HAP-1 (cell line): ENCODE data around the gene NSRP1.
A peak's percentile ranks its signal among the peaks of the same experiment; 100 is the strongest.
"Not testable (repeated sequence)": the region's sequence is repeated elsewhere in the genome, so short reads cannot be mapped to it uniquely, and the experiment has no call there.

ENCODE experiments used
- DNase-seq, 2 experiments: peaks; one replicate each; pipeline ENCODE4 v3.0.0-alpha.2; 2016 to 2020; ENCODE audit warnings: low spot score in 2 of 2
- H3K27me3 ChIP-seq: fragments of 250-450 bp; sonication (Bioruptor Pico); 2 replicates; pipeline ENCODE4 v1.5.1; 2020; ENCODE audit warnings: low read depth, mild to moderate bottlenecking, moderate library complexity
- H3K36me3 ChIP-seq: fragments of 250-450 bp; sonication (Bioruptor Pico); replicated peaks from 2 replicates; pipeline ENCODE4 v1.5.1; 2020; ENCODE audit warnings: mild to moderate bottlenecking
- H3K4me1 ChIP-seq: fragments of 250-450 bp; sonication (Bioruptor Pico); 2 replicates; pipeline ENCODE4 v1.5.1; 2020; ENCODE audit warnings: mild to moderate bottlenecking
- H3K4me3 ChIP-seq: fragments of 250-450 bp; sonication (Bioruptor Pico); 2 replicates; pipeline ENCODE4 v1.5.1; 2020; ENCODE audit warnings: mild to moderate bottlenecking, moderate library complexity
- H3K9me3 ChIP-seq: fragments of 250-450 bp; sonication (Bioruptor Pico); 2 replicates; pipeline ENCODE4 v1.5.1; 2020; ENCODE audit warnings: mild to moderate bottlenecking, moderate library complexity
- in situ Hi-C: fragments of 300-500 bp; cut with MboI; formaldehyde crosslinking; loops from 3 replicates; pipeline ENCODE4 v1.14.3; 2020; ENCODE audit warnings: low sequenced_read_pairs, inconsistent platforms, mixed read lengths

NSRP1 gene, protein sequence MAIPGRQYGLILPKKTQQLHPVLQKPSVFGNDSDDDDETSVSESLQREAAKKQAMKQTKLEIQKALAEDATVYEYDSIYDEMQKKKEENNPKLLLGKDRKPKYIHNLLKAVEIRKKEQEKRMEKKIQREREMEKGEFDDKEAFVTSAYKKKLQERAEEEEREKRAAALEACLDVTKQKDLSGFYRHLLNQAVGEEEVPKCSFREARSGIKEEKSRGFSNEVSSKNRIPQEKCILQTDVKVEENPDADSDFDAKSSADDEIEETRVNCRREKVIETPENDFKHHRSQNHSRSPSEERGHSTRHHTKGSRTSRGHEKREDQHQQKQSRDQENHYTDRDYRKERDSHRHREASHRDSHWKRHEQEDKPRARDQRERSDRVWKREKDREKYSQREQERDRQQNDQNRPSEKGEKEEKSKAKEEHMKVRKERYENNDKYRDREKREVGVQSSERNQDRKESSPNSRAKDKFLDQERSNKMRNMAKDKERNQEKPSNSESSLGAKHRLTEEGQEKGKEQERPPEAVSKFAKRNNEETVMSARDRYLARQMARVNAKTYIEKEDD

DNA sequence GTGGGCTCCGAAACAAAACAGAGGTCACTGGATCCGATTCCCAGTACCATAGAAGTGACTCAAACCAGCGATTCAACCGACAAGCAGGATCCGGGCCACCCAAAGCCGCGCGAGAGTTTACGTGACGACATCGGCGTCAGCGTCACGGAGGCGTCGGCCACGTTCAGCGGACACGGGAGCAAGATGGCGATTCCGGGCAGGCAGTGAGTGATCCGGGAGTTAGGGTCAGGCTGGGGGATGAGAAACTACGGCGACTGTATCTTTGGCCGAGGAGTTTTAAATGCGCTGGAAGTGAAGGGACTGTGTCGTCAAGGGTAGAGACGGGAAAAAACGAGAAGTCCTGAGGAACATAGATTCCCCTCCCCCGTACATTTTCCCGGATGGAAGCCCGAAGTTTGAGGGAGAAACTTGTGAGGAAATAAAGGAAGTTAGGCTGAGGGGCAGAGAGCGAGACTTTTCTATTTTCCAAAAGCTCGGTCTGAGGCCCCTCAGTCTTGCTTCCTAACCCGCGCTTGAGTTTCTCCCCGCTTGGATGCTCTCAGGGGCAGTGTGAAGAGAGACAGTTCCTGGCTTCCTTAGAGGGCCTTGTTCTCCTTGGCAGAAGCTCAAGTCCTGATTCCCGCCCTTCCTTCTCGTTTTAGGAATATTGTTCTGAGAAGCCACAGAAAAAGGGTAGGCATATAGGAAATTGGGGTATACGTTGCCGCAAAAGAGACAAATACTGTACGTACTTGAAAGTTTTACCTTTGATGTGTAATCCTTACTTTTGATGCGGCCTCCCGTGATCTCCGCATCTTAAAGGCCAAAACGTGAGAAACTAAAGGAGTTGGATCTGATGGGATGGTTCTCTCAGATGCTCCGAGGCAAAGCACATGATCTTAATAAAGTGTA, at the start of gene NSRP1:
NSRP1 (plus strand) TSS at position 156 of the 891 bp plus-strand sequence; CDS start at position 184, 28 bp downstream.
- in situ Hi-C loops: loop anchor here (25.0 kb wide), 1 partner anchor 595 kb away; no protein-coding TSS in a partner anchor
- H3K36me3 ChIP-seq: peaks cover 18% of the 10 kb centered on the region
- H3K4me3 ChIP-seq: peak within 1 kb of the TSS; percentile 76
- no peaks in the 10 kb centered on the region for H3K27me3 ChIP-seq
- DNase-seq: peak; percentile 87 to 96
- peaks cover 25% of the 10 kb centered on the region for H3K4me1 ChIP-seq
- no peaks in the 10 kb centered on the region for H3K9me3 ChIP-seq

DNA sequence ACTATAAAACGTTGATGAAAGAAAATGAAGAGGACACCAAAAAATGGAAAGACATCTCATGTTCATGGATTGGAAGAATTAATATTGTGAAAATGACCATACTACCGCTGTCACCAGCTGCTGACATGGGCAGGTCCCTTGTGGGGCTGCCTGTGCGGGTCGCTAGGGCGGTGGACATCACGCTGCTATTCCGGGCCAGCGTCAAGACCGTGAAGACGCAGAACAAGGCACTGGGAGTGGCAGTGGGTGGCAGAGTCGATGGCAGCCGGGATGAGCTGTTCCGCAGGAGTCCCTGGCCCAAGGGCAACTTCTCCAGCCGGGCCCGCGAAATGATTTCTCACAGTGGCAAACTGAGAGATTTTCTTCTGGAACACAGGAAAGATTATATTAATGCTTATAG, 48.2 kb upstream of the NSRP1 start:
- Histone ChIP-seq H3K9me3 (0 out of 2 replicates have a peak, but pooled peaks cover 3% of the 10 kb centered on the region), H3K27me3 (peaks cover 8% of the 10 kb centered on the region), H3K36me3 (no peaks in the 10 kb centered on the region), H3K4me3 (no peak overlapping the region), H3K4me1 (no peaks in the 10 kb centered on the region)
- in situ Hi-C loops: no loop called here
- no peak for DNase-seq

DNA sequence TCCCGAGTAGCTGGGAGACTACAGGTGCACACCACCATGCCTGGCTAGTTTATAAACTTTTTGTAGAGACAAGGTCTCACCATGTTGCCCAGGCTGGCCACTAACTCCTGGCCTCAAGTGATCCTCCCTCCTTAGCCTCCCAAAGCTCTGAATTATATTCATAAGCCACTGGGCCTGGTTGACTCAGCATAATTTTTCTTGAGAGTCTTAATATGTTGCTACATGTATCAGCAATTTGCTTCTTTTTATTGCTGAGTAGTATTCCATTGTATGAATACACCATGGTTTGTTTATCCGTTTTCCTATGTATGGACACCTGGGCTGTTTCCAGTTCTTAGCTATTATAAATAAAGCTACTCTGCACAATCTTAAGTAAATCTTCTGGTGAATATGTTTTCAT, 42.4 kb upstream of the NSRP1 start:
- in situ Hi-C loops: no loop called here
- H3K27me3 ChIP-seq: peaks cover 14% of the 10 kb centered on the region; the same call in 1 of the 2 replicates

DNA sequence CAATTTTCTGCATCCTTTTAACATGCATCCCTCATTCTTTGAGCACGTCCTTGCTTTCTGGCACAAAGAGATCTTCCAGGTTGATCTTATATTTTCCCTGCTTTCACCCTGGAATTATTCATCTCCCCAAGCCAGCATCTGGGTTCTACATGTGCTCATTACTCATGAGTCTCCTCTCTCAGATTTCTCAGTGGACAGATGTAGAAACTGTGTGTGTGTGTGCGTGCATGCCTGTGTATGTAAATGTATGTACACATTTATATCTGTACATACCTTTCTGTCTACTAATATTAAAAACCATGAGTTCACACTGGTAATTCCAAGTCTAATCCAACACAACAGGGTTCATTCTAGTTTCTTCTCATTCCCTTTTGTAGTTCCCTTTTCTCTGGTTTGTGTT, 41.9 kb upstream of the NSRP1 start:
- Histone ChIP-seq H3K4me1 (no peaks in the 10 kb centered on the region), H3K27me3 (peaks cover 14% of the 10 kb centered on the region; the same call in 1 of the 2 replicates), H3K4me3 (no peak overlapping the region), H3K9me3 (no peaks in the 10 kb centered on the region), H3K36me3 (no peaks in the 10 kb centered on the region)
- no peak for DNase-seq
- in situ Hi-C loops: loop anchor here (25.0 kb wide), 1 partner anchor 437 kb away; no protein-coding TSS in a partner anchor

More for the DNA sequence above, 42.4 kb upstream of the NSRP1 start:
- Histone ChIP-seq H3K4me1 (no peaks in the 10 kb centered on the region), H3K9me3 (no peaks in the 10 kb centered on the region), H3K36me3 (no peaks in the 10 kb centered on the region), H3K4me3 (no peak overlapping the region)
- DNase-seq: no peak

DNA sequence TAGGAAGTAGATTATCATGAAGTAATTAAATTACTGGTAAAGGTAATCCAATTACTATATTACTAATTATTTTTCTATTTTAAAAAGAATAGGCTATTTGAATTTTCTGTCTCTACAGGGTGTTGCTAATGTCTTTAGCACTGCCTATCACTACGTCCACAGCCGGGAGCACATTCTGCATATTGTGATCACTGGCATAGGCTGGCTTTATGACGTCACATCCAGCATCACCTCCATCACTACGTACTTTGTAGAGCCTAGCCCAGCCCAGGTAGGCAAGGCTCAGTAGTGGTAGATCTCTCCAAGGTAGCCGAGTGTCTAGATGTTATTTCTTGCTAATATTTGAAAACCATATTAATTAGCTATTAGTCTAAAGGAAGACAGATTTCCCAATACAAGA, 33.8 kb upstream of the NSRP1 start:
- Histone ChIP-seq H3K36me3 (no peaks in the 10 kb centered on the region), H3K27me3 (0 out of 2 replicates have a peak, but pooled peaks cover 6% of the 10 kb centered on the region), H3K4me3 (no peak overlapping the region), H3K9me3 (no peaks in the 10 kb centered on the region), H3K4me1 (no peaks in the 10 kb centered on the region)
- in situ Hi-C loops: loop anchor here (25.0 kb wide), 1 partner anchor 445 kb away; no protein-coding TSS in a partner anchor
- DNase-seq: no peak

DNA sequence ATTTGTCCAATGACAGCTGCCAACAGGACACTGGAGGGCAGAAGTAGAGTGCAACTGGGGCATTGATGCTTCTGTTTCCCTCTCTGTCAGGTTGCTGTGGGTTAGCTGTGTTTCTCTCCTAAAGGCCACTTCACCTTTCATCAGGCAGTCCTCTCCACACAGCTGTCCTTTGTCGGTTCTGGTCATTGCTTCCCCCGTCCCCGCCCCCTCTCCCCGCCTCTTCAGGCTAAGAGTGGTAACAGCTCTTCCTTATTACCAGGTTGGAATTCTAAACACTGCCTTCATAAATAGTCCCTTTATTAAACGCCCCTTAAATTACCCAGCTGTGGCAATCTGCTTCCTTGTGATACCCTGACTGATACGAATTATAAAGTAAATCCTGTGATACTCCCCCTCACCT, 31.8 kb upstream of the NSRP1 start:
- Histone ChIP-seq H3K36me3 (no peaks in the 10 kb centered on the region), H3K9me3 (no peaks in the 10 kb centered on the region), H3K4me3 (no peak overlapping the region), H3K4me1 (no peaks in the 10 kb centered on the region), H3K27me3 (no peaks in the 10 kb centered on the region)
- in situ Hi-C loops: loop anchor here (25.0 kb wide), 1 partner anchor 447 kb away; no protein-coding TSS in a partner anchor
- DNase-seq: no peak

DNA sequence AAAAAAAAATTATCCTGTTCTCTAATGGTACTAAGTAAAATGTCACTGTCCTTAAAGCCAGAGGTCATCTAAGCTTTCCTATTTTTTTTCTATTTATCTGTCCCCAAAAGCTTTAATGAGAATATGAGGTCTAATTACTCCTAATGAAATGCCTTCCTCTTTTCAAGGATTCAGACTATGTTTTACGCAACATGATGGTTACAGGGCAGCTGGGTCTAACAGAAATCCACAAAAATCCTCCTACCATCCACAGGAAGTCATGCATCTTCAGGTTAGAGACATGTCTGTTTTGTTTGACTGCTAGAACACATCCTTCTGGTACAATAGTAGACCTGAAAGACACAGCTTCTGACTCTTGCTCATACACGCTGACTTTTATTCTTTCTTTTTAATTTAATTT, 29.7 kb upstream of the NSRP1 start:
- no peak for DNase-seq
- Histone ChIP-seq H3K4me3 (no peak overlapping the region), H3K9me3 (no peaks in the 10 kb centered on the region), H3K4me1 (no peaks in the 10 kb centered on the region), H3K36me3 (no peaks in the 10 kb centered on the region), H3K27me3 (0 out of 2 replicates have a peak, but pooled peaks cover 3% of the 10 kb centered on the region)
- in situ Hi-C loops: loop anchor here (25.0 kb wide), 1 partner anchor 450 kb away; no protein-coding TSS in a partner anchor

DNA sequence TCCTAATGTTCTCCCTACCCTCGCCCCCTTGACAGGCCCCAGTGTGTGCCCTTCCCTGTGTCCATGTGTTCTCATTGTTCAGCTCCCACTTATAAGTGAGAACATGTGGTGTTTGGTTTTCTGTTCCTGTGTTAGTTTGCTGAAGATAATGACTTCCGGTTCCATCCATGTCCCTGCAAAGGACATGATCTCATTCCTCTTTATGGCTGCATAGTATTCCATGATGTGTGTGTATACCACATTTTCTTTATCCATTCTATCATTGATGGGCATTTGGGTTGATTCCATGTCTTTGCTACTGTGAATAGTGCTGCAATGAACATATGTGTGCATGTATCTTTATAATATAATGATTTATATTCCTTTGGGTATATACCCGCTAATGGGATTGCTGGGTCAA, 29.2 kb upstream of the NSRP1 start:
- H3K36me3 ChIP-seq, H3K4me1 ChIP-seq: not testable (repeated sequence)
- in situ Hi-C loops: loop anchor here (25.0 kb wide), 1 partner anchor 450 kb away; no protein-coding TSS in a partner anchor

DNA sequence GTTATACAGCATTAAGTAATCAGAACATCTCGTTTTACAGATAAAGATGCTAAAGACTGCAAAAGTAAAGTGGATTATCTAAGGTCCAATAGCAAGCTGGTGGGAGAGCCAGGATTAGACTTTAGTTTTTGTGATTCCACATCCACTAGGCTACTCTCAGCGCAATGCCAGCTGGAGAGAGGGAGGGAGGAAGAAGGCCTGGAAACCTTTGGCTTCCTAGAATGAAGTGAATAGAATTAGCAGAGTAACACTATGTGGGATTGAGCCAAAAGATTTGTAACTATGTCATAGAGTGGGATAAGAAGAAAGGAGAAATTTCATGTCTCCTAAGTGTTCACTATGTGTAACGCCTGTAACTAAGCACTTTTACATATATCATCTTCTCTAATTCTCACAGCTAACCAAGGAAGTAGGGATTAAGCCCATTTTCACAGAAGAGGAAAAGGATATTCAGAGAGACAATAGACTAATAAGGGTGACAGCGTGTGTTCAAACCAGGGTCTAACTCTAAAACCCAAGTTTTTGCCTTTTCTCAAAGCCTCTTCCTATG, 25.4 kb upstream of the NSRP1 start:
- Histone ChIP-seq H3K9me3 (no peaks in the 10 kb centered on the region), H3K4me1 (no peaks in the 10 kb centered on the region), H3K27me3 (0 out of 2 replicates have a peak, but pooled peaks cover 3% of the 10 kb centered on the region), H3K36me3 (no peaks in the 10 kb centered on the region), H3K4me3 (no peak overlapping the region)
- DNase-seq: no peak
- in situ Hi-C loops: loop anchor here (25.0 kb wide), 1 partner anchor 454 kb away; no protein-coding TSS in a partner anchor

More for the DNA sequence above, 29.2 kb upstream of the NSRP1 start:
- H3K4me3 ChIP-seq, H3K27me3 ChIP-seq, H3K9me3 ChIP-seq, DNase-seq: not testable (repeated sequence)

DNA sequence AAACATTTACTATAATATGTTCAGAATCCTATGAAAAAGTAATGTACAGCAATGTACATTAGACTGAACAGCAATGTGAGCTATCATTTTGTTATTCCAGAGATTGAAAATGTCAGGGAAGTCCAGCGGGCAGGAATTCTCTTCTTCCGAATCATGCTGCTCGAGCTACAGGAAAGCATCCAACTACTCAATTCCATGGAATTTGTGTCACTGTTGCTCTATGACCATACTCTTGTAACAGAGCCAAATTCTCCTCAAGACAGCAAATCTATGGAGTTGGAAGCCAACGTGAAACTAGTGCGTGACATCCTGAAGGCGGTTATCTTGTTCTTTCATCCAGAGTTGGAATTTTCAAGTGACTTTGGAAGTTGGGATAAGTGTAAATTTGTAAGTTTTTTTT, 24.8 kb upstream of the NSRP1 start:
- in situ Hi-C loops: loop anchor here (25.0 kb wide), 1 partner anchor 454 kb away; no protein-coding TSS in a partner anchor

DNA sequence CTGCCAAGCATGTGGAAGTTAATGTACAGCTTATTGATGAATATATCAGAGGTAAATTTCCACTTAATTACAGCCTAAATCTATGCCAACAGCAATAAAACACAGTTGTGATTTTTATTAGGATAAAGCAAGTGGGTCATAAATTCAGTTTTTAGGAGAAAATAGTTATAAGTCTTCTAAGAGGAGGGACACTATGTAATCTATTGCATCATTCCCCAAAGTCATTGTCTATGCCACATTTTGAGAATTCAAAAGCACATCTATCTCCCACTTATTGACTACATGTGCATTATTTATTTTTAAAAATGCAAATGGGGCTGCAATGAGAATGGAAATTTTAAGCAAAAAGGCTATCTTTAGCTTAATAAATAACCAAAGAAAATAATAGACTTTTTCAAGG, 23.7 kb upstream of the NSRP1 start:
- DNase-seq: no peak
- Histone ChIP-seq H3K4me1 (no peaks in the 10 kb centered on the region), H3K27me3 (0 out of 2 replicates have a peak, but pooled peaks cover 3% of the 10 kb centered on the region), H3K36me3 (no peaks in the 10 kb centered on the region), H3K4me3 (no peak overlapping the region), H3K9me3 (no peaks in the 10 kb centered on the region)
- in situ Hi-C loops: loop anchor here (25.0 kb wide), 1 partner anchor 456 kb away; no protein-coding TSS in a partner anchor

More for the DNA sequence above, 24.8 kb upstream of the NSRP1 start:
- no peak for DNase-seq
- H3K4me1 ChIP-seq: no peaks in the 10 kb centered on the region
- H3K9me3 ChIP-seq: no peaks in the 10 kb centered on the region
- H3K36me3 ChIP-seq: no peaks in the 10 kb centered on the region
- 0 out of 2 replicates have a peak, but pooled peaks cover 3% of the 10 kb centered on the region for H3K27me3 ChIP-seq
- H3K4me3 ChIP-seq: no peak overlapping the region

DNA sequence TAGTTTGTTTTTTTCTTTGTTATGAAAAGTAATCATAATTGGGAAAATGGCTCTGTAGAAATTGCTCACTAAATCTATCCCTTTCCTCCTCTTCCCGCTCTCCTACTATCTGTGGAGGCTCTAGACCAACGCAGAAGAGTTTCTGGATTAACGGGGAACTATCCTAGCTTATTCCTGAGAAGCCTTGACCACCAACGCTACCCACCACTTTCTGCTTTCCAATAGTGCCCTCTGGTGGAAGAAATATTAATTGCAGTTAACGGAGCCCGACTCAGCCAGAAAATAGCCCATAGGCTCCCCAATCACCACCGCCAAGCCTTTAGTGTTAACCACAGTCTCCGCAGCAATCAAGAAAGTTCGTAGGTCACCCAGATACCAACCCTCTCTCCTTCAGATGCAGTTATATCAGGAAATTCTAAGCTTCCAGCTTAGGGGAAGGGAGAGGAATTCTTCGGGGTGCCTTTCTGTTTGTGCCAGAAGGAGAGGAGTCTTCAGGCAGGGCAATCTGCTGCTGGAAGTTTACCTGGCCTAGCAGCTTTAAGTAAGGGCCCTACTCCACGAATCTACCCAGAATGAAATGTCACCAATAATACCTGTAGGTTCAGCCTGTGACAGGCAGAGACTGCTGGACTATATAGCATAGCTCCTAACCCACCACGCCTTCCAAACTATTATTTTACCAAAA, 23.0 kb upstream of the NSRP1 start:
- Histone ChIP-seq H3K4me1 (no peaks in the 10 kb centered on the region), H3K27me3 (0 out of 2 replicates have a peak, but pooled peaks cover 3% of the 10 kb centered on the region), H3K4me3 (no peak overlapping the region), H3K9me3 (no peaks in the 10 kb centered on the region), H3K36me3 (no peaks in the 10 kb centered on the region)
- in situ Hi-C loops: loop anchor here (25.0 kb wide), 1 partner anchor 456 kb away; no protein-coding TSS in a partner anchor
- DNase-seq: peak; percentile 47 to 76
